Hematopoietic multipotent progenitor cell treated with erythropoietin and hydrocortisone succinate and interleukin-3 and kit ligand, for 17 days (in vitro differentiated cells): ENCODE data around the gene SEMA5A.
"Not testable (repeated sequence)": the region's sequence is repeated elsewhere in the genome, so short reads cannot be mapped to it uniquely, and the experiment has no call there.

Experiments
- DNase-seq: peaks from one replicate; pipeline ENCODE4 v3.0.0-alpha.2; 2015; ENCODE audit warnings: low spot score

Gene SEMA5A

DNA sequence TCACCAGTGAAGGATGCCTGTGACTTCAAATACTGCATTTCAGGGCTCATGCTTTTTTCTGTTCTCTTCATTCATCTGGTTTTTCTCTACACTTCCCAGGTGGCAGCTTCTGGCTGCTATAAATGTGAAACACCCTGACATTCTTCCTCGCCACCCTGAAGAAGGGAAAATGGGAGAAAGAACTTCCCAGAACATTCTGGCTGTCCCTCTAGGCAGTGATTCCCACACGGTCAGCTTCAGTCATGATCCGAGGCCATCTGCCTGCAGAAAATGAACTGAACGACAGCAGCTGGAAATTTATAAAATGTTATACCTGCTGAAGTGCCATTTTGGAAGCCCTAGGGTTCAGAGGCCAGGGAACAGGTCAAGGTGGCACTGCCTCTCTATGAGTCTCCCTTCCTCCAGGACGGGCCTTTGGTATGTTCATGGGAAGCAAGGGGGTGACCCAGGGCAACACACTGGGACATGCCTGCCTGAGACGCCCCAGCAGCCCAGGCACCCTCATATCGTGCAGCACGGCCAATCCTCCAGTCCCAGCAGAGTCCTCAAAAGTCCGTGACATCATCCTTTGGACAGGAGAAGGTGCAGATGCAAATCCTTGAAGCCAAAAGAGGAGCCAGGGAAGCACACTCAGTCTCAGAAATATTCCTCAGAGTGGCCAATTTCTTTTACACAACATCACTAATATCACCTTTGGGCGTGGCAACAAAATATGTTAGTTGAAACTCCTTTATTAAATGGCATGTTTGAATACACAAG is 107.1 kb downstream of the SEMA5A start:
- DNase-seq, result no peak

DNA sequence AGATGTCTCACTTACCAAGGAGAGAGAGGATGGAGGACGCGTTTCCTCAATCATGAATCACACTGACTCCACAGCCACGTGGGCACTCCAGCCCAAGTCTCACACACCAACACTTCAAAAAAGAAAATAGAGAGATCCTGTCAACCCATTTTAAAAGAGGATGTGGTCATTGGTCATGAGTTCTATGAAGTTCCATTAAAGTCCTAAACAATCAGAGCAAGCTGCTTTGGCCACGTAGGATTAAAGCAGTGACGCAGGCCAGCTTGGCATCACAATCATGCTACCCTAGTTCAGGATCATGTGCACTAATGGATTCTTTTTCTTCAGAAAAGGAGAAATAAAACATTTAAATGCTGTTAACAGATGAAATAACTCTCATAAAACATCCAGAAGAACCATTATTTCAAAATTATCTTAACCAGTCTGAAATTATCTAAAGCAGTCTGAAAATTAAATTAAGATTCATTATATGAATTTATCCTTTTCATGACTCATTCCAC is 108.1 kb downstream of the SEMA5A start:
- no peak for DNase-seq

DNA sequence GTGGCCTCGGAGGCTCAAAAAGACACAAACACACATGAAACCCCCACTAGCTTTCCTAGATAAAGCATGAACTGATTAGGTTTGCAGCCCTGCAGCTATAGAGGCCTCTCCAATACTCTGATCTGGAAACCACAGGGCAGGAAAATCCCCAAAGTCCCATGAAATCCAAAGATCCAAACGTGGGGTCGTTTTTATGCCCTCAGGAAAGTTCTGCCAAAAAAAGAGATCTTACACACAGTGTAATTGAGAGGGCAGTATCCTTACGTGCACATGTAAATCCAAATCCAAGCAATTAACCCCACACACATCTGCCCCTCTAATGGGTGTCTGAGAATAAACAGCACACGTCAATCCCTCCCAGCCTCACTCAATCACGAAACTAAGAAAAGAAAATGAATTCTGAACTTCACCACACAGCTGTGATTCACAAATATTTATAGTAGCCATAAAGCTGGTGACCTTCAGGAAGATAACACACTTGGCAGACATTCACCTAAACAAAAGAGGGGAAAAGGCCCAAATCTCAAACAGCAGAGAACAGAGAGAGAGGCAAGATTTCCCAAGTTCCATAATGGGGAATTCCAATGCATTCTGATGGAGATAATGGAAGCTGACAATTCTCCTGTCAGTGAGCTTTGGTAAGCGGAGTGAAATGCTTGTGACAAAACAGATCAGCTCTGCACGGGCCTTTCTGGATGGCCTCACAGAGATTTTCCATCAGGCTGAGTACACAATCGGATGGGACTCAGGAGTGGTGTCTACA is 114.2 kb downstream of the SEMA5A start:
- DNase-seq, result no peak

DNA sequence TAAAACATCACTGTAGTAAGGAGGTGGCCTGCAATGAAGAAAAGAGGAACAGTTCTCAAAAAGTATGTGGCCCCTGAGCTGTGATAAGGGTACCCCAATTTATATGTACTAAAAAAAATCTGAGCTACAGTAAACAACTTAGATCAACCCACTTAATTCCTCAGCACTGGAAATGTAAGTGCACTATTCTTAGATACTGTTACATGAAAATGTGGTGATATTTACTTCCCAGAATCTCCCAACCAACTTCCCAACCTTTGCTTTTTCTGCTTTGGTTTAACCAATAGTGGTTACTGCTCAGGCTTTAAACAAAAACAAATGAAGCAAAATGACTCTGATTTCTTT is 114.8 kb downstream of the SEMA5A start:
- no peak for DNase-seq

DNA sequence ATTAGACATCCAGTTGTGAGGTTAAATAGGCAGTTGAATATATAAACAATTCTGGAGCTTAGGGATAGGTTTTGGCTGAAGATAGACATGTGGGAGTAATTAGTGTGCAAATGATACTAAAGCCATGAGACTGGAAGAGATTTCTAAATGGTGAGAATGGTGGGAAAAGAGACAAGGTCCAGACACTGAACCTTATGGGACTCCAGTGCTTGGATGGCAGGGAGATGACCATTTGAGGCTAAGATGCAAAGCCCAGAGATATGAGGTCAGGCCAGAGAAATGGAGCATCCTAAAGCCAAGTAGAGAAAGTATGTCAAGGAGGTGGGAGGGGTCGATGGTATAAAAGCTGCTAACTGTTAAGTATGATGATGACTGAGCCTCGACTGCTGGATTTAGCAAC is 115.6 kb downstream of the SEMA5A start:
- DNase-seq, result no peak

DNA sequence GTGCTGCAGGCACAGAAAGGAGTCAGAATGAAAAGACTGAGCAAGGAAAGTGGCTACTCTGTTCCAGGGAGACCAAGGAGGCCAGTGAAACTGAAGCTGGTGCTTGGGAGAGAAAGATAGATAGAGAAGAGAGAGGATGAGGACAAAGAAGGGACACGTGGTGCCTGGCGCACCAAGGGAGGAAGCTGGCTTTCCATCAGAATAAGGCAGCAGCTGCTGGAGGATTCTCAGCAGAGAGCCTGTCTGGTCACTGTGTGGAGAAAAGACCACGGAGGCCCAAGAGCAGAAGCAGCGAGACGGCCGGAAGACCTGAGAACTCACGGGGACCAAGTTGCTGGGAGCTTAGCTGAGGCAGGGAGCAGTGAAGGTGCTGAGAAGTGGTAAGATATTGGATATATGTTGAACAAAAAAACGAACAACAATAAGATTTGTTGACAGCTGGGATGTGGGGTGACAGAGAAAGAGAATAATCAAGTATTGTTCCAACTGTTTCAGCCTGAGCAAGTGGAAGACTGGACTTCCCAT is 116.1 kb downstream of the SEMA5A start:
- DNase-seq, result no peak

DNA sequence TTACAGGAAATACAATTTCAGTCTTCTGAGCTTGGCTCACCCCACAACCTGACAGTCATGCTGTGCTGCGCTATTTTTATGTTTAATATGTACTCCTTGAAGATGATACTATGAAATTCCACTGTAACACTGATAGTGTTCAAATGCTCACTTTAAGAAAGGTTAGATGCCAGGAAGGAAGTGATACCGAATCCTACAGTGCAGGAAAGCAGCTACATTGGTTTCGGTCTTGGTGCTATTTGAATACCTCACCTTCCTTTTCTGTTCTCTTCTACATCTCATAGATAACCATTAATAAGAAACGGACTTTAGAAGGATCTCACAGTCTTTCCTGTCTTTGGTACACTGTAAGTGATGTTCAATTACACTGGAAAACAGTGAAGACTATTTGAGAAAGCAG is 117.6 kb downstream of the SEMA5A start:
- DNase-seq, result no peak

DNA sequence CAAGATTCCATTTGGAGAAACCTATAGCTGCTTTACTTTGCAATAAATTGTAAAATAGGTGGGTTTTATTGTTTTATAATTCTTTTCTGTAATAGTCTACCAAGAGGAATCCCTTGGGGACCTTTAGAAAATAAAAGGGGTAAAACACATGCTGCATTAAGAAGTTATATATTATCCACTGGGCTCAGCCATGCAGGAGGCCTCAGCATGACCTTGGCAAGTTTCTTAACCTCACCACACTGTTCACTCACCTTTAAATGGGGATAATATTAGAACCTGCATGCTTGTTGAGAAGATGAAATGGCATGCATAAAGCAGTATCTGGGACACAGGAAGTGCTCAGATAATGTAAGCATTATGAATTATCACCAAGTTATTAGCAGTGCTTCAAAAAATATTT is 120.2 kb downstream of the SEMA5A start:
- DNase-seq, result no peak

DNA sequence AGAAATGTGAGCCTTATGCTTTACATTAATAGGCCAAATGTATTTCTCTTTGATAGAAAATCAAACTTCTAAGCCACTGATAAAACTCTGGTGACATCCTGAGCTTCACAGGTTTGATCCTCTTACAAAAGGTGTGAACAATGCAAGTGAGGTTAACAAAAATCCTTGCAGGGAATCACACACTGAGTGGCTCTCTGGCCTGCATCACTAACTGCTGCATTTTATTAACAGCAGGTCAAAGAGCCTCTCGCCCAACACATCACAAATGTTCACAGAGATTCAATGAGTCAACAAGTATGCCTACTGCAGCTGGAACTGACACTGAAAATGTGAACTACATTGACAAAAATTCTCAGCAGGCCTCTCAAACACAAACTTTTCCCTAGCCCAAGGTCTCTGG is 122.3 kb downstream of the SEMA5A start:
- no peak for DNase-seq

DNA sequence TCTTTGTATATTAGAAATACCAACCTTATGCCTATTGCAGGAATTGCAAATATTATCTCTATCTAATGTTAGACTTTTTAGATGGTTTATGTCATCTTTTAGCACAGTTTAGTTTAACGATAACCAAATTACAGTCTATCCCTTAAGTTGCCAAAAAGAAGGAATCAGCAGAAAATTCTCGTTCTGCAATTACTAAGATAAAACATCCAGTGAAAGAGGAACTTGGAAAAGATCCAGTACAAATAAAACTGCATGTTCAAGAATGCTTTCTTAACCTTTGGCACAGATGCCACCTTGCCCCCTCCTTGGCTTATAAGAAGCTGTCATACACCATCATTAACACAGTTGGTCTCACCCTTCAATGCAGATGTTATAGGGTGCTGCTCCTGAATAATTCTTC is 124.0 kb downstream of the SEMA5A start:
- no peak for DNase-seq

DNA sequence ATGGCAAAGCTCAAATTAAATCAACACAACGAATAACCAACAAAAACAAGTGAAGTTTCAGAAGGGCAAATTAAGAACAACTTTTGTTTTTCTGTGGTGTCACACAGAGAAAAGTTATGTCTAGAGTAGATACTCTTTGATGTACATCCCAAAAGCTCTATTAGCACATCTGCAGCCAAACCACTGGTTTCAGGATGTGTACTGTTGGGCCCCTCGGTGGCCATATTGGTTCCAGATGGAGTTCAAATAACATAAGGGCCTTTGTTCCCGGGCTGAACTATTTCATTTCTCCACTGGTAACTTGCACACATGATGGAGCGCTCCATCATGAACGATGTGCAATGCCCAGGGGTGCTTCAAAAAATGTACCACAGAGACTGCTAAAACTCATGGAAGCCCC is 126.1 kb downstream of the SEMA5A start:
- DNase-seq, result no peak

DNA sequence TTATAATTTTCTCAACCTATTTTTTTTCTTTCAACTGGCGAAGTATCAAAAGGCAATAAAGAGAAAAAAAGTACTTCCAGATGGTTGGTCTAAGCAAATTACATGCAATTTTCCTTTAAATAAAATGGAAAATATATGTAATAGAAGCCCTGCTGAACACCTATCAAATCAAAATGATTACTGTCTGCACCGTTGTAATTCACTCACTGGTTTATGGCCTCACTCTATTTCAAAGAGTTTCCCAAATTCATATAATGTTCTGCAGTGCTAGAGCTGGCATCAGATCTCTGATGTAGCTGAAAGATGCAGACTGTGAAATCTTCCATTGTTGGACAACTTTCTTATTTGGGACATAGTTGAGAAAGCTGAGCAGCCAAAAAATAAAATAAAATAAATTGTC is 130.3 kb downstream of the SEMA5A start:
- no peak for DNase-seq

DNA sequence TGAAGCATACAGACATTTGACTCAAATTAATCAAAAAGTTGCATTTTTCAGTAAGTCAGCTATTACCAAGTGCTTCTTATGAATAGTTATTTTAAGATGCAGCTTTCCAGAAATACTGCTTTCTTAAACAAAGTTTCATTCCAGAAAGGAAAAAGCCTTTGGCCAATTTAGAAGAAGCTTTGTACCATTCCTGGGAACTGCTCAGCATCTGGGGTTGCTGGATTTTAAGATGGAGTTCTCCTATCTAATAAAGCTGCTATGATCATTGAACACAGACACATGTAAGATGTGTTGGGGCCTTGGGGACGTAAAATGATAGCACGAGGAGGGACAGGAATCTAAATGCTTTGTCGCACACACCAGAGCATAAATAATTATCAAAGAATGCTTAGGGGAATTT is 130.8 kb downstream of the SEMA5A start:
- no peak for DNase-seq

DNA sequence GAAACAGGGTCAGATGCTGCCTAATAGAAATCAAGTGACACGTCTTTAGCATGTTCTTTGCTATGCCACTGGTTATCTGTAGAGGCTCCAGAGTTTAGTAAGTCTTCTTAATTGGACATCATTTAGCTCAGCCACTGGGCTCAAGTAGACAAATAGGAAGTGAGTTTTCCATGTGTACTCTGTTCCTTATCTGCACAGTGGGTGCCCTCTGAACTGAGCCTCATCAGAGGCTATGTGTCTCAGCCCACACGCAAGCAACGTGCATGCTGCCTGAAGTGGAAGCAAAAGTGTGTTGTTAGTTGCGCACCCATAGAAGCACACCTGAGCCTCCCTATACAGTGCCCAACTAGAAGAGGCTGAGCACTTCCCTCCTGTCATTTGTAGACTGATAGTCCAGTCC is 134.7 kb downstream of the SEMA5A start:
- no peak for DNase-seq

DNA sequence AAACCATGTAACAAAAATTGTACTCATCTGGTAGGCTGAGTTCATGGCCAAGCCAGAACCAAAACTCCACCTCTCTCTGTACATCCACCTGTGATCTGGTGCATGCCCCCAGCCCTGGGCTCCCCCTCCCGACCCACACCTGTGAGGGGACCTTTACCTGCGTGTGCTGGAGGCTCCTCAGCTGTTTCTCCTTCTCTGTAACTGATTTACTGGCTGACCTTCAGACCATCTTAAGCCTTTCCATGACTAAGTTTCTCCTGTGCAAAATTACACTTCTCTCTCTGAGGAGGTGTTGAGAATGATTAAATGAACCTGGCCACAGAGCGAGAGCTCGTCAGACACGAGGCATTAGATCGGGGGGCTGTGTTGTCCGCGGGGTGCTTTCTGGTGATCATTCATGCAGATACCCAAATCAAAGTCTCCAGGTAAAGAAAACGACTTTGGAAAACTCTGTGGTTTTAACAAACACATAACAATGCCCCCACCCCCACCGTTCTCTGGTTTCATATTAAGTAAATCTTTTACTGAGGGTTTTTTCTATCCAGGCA is 136.4 kb downstream of the SEMA5A start:
- no peak for DNase-seq

DNA sequence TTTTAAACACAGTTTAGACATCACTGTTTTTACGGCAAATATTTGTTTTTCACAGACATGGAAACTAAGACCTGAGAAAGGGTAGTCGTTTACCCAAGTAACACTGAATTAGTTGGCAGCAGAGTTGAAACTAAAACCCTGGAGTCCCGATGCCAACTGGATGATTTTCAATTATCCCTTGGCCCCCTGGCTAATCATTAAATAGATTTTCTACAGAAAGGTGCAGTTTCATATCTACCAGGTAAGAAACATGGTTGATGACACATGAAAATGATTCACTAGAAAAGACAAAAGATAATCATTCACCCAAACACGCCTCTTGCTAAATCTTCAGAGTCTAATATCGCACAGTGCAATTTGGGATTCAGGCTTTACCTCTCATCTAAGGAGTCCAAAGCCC is 136.9 kb downstream of the SEMA5A start:
- no peak for DNase-seq

DNA sequence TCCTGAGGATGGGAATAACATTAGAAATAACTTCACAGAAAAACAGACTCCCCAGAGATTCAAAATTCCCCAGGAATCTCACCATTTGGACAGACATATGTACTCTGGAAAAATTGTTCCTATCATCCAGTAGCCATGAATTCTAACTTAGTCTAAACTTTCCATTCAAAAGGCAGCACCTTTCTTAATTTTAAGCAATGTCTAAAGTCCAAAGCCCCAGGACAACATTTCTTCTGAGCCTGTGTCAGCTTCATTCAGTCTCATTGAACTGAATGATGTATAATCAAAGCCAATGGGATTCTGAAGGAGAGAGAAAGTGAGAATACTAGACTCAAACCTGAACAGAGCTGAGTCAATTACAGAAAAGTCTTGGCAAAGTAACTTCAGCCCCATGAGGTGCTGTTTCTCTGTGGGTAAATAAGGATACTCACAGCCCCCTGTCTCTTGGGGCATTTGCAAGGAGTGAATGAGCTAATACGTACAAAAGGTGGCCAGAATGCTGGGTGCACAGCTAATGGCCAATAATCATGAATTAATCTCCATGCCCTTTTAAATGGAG is 140.6 kb downstream of the SEMA5A start:
- no peak for DNase-seq

DNA sequence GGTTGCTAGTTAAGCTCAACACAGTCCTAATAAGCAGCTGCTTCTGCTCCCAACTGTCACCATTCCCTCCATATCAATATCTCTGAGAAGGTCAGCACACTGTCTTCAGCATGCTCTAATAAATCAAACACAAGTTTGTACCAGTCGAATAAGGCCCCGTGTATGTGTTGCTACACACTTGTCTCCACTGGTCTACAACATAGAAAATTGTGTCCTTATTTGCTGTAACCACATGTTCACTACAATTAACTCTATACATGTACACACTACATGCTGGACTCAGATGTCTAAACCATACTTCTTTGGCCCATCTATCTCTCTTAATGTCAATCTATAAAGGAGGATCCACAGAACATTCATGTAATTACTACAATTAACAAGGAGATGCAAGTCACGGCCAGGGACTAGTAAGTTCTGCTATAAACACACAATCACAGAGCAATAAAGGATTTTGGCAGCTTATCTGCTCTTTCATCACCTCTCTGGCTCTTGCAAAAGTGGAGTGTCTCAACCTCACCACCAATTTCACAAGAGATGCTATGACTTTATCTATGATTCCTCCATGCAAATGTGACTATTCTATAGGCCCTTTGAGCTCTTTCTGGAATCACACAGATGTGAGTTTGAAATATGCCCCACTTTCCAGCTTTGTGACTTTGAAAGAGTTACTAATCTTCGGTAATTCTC is 143.9 kb downstream of the SEMA5A start:
- DNase-seq, result no peak

DNA sequence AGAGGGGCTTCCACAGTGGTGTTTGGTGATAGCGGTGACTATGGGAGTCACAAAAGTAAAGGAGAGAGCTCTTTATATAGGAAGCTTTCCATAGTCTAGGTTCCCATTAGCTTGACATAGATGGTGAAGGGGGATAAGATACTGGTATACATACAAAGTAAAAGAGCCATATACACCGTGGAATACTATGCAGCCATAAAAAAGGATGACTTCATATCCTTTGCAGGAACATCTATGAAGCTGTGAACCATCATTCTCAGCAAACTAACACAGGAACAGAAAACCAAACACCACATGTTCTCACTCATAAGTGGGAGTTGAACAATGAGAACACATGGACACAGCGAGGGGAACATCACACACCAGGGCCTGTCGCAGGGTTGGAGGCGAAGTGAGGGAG is 146.1 kb downstream of the SEMA5A start:
- not testable (repeated sequence) for DNase-seq

DNA sequence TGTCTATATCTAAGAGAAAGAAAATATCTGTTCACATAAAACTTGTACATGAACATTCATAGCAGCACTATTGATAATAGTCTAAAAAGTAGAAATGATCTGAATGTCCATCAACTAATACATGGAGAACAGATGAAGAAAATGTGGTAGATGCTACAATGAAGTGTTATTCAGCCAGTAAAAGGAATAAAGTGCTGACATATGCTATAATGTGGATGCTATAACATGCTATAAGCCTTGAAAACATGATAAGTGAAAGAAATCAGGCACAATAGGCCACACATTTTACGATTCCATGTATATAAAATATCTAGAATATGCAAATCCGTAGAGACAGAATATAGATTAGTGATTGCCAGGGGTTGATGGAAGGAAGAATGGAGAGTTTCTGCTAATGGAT is 146.8 kb downstream of the SEMA5A start:
- no peak for DNase-seq

DNA sequence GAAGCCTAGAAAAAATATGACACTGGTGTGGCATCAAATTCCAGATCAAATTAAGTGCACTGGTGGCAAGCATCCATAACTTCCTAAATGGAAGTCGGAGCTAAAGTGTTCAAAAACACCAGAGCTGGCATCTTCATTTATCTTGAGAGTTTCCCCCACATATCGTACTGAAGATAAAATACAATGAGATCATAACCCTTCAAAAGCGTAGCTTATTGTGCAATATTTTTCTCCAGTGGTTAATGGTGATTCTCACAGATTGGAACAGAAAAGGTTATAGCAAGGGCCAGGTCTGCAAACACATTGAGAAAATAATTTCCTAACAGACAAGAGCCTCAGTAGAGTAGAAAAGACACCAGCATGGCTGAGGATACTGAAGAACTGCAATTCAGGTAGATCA is 147.6 kb downstream of the SEMA5A start:
- DNase-seq, result no peak

DNA sequence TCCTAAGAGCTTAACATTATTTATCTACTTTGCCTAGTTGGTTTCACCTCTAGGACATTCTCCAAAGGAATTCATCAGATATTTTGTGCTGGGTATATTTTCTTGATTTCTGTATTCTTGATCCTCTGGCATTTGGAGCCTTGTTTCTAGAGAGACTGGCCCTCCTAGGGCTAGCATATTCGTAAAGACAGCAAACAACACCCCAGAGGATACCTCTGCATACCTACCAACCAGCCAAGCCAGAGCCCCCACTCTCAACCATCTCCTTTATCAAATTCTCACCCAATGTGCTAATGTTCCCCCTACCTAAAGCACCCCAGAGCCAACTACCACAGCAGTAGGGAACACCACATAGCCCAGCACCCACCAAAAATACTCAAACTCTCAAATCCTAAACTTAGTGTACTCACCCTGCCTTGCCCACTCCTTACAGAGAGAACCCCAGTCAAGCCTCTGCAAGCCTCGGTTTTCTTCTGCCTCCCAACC is 149.5 kb downstream of the SEMA5A start:
- no peak for DNase-seq
